SU-DHL-6 (cell line): ENCODE results near the gene MAPK11.

Source experiments
- EZH2phosphoT487 ChIP-seq: fragments of 200-600 bp; sonication (generic), shearing (Covaris generic); conservative IDR thresholded peaks from 2 replicates; pipeline ENCODE4 v1.6.1; 2018; ENCODE audit warnings: mild to moderate bottlenecking, antibody characterized with exemption, low read length, moderate library complexity, mixed read lengths
- TF ChIP-seq, protein P1 (sequence below): fragments of 200-600 bp; sonication (generic); IDR thresholded peaks from one replicate; pipeline ENCODE4 v1.5.1; 2017; ENCODE audit warnings: antibody characterized with exemption, mild to moderate bottlenecking, low read length, moderate library complexity; ENCODE audit not compliant: insufficient read depth, poor library complexity, severe bottlenecking

DNA sequence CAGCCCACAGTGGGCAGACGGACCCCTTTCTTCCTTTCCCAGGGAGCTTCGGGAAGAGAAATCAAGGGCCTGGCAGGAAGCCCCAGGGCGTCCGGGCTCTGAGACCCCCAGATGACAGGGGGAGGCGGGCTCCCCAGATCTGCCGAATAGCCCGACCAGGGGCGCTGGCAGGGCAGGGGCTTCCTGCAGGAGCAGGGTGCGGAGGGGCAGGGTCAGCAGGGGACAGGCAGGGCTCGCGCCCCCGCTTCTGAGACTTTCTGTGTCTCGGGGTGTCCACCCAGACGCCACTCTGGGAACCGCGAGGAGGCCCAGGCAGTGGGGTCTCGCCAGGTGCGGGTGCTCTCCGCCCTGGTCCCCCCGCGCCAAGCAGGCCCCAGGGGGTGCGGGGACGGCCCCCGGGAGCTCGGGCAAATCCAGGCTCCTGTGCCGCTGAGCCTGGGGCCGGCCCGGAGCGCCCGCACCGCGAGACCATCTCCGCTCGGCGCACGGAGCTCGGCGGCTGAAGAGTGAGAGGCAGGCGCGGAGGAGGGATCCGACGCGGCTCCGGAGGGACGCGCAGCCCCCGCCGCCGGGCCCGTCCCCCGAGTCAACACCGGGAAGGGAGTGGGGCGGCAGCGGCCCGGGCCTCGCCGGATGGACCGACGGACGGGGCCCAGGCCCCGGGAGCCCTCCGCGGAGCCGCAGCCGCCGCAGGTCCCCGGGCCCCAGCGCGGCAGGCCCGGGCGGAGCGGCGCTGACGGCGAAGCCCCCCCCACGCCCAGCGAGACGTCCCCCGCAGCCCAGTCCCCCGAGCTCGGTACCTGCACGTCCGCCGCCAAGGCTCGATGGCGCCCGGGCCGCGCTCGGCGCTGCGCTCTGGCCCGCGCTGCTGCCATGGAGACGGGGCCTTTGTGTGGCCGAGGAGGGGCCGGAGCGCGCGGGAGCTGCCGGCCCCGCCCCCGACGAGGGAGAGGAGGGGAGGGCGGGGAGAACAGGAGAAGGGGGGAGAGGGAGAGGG, 36.9 kb upstream of the MAPK11 start, which contains the start of gene PLXNB2:
- TF ChIP-seq, protein P1, sequence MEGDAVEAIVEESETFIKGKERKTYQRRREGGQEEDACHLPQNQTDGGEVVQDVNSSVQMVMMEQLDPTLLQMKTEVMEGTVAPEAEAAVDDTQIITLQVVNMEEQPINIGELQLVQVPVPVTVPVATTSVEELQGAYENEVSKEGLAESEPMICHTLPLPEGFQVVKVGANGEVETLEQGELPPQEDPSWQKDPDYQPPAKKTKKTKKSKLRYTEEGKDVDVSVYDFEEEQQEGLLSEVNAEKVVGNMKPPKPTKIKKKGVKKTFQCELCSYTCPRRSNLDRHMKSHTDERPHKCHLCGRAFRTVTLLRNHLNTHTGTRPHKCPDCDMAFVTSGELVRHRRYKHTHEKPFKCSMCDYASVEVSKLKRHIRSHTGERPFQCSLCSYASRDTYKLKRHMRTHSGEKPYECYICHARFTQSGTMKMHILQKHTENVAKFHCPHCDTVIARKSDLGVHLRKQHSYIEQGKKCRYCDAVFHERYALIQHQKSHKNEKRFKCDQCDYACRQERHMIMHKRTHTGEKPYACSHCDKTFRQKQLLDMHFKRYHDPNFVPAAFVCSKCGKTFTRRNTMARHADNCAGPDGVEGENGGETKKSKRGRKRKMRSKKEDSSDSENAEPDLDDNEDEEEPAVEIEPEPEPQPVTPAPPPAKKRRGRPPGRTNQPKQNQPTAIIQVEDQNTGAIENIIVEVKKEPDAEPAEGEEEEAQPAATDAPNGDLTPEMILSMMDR: no peak
- no peak for TF ChIP-seq EZH2phosphoT487
